NCI-H2196 treated with DMSO at 0.1 percent for 48 hours (cell line): ENCODE results near the gene DEFB125.

ENCODE experiments used
- DNase-seq: peaks from one replicate; lab custom pipeline; 2025; ENCODE audit not compliant: unreplicated experiment; lab: John Stamatoyannopoulos, UW

DEFB125 gene

GRCh38 chr20:145877-146276 is 58.4 kb downstream of the DEFB125 start:
- no peak for DNase-seq
